OCI-LY7 (cell line): ENCODE results near the gene DNAH3. TPM values are rescaled to one million over a fixed set of nuclear protein-coding genes. Genes with fewer than 3 reads are reported as not detected.
"Not testable (repeated sequence)": the region's sequence is repeated elsewhere in the genome, so short reads cannot be mapped to it uniquely, and the experiment has no call there.

Experiments used
- BruUV-seq: library from RNA; stranded (reverse); fragments of 400-500 nt; replicated peaks from 2 replicates; lab custom pipeline; 2021; lab: Mats Ljungman, UMichigan
- CTCF ChIA-PET: fragments of 300-600 bp; sonication (Branson Sonifier 250); formaldehyde crosslinking; loops from one replicate; lab custom pipeline; 2022; ENCODE audit warnings: antibody characterized with exemption; ENCODE audit not compliant: unreplicated experiment; lab: Charles Lee
- POLR2A ChIA-PET: fragments of 300-600 bp; sonication (Branson Sonifier 250); formaldehyde crosslinking; loops from one replicate; lab custom pipeline; 2022; ENCODE audit warnings: antibody characterized with exemption; lab: Charles Lee
- DNase-seq: peaks from one replicate; pipeline ENCODE4 v3.0.0-alpha.2; 2015; ENCODE audit warnings: low spot score
- H2AFZ ChIP-seq: fragments of 200-600 bp; sonication (generic), shearing (Covaris generic); 2 replicates; pipeline ENCODE4 v1.6.1; 2014; ENCODE audit warnings: mild to moderate bottlenecking, antibody characterized with exemption, low read length, moderate library complexity
- H3K27ac ChIP-seq: fragments of 200-600 bp; sonication (generic); 2 replicates; pipeline ENCODE4 v1.5.1; 2014; ENCODE audit warnings: mixed run types, low read depth, mild to moderate bottlenecking, moderate library complexity, low read length, inconsistent platforms; ENCODE audit not compliant: poor library complexity, severe bottlenecking
- H3K36me3 ChIP-seq: fragments of 200-600 bp; sonication (generic); 2 replicates; pipeline ENCODE4 v1.6.1; 2014; ENCODE audit warnings: mild to moderate bottlenecking, antibody characterized with exemption, low read length, moderate library complexity, mixed read lengths; ENCODE audit not compliant: insufficient read depth
- H3K4me1 ChIP-seq: fragments of 200-600 bp; sonication (generic); 2 replicates; pipeline ENCODE4 v1.5.1; 2014; ENCODE audit warnings: mild to moderate bottlenecking, low read length; ENCODE audit not compliant: insufficient read depth, poor library complexity, severe bottlenecking
- H3K4me2 ChIP-seq: fragments of 200-600 bp; sonication (generic); 2 replicates; pipeline ENCODE4 v1.6.1; 2014; ENCODE audit warnings: mild to moderate bottlenecking, low read length
- H3K4me3 ChIP-seq: fragments of 200-600 bp; sonication (generic); 2 replicates; pipeline ENCODE4 v1.5.1; 2014; ENCODE audit warnings: mild to moderate bottlenecking, low read depth, low read length; ENCODE audit not compliant: poor library complexity, severe bottlenecking
- H3K79me2 ChIP-seq: fragments of 200-600 bp; sonication (generic); 2 replicates; pipeline ENCODE4 v1.6.1; 2016; ENCODE audit warnings: low read depth, mild to moderate bottlenecking, low read length, moderate library complexity, mixed read lengths; ENCODE audit not compliant: insufficient read depth
- H3K9me2 ChIP-seq: fragments of 200-600 bp; sonication (generic); 2 replicates; pipeline ENCODE4 v1.6.1; 2016; ENCODE audit warnings: mild to moderate bottlenecking, low read length, mixed read lengths; ENCODE audit not compliant: insufficient read depth
- H3K9me3 ChIP-seq: fragments of 200-600 bp; sonication (generic); 2 replicates; pipeline ENCODE4 v1.6.1; 2014; ENCODE audit warnings: mild to moderate bottlenecking, mixed run types, low read length, mixed read lengths
- H4K20me1 ChIP-seq: fragments of 200-600 bp; sonication (generic); 2 replicates; pipeline ENCODE4 v1.6.1; 2014; ENCODE audit warnings: mild to moderate bottlenecking, antibody characterized with exemption, low read length, moderate library complexity, mixed read lengths; ENCODE audit not compliant: insufficient read depth
- EZH2phosphoT487 ChIP-seq: fragments of 200-600 bp; sonication (generic); IDR thresholded peaks from 2 replicates; pipeline ENCODE4 v1.6.1; 2018; ENCODE audit warnings: low read depth, borderline replicate concordance, mild to moderate bottlenecking, mixed run types, antibody characterized with exemption, low read length, moderate library complexity, mixed read lengths
- intact Hi-C: fragments of 100-400 bp; cut with micrococcal nuclease; formaldehyde crosslinking; loops from one replicate; pipeline ENCODE4 v1.10.0; 2022; ENCODE audit not compliant: unreplicated experiment
- total RNA-seq, 2 experiments: library from RNA; depleted of rRNA in 1 of 2; stranded (reverse); fragments of >200 nt in 1 of 2; shearing (Covaris generic) in 1 of 2; gene quantifications; 2 replicates each; pipeline ENCODE4 v1.2.3, GENCODE V29; 2014 to 2022
- TF ChIP-seq, protein P1 (sequence below): fragments of 200-600 bp; sonication (generic); conservative IDR thresholded peaks from 2 replicates; pipeline ENCODE4 v1.5.1; 2014; ENCODE audit warnings: mild to moderate bottlenecking, antibody characterized with exemption, low read length, moderate library complexity, mixed read lengths

DNAH3 gene
- total RNA-seq, 2 experiments from 2014 or later = not detected

- no peak for DNase-seq
- no peak for TF ChIP-seq EZH2phosphoT487
- TF ChIP-seq, protein P1, sequence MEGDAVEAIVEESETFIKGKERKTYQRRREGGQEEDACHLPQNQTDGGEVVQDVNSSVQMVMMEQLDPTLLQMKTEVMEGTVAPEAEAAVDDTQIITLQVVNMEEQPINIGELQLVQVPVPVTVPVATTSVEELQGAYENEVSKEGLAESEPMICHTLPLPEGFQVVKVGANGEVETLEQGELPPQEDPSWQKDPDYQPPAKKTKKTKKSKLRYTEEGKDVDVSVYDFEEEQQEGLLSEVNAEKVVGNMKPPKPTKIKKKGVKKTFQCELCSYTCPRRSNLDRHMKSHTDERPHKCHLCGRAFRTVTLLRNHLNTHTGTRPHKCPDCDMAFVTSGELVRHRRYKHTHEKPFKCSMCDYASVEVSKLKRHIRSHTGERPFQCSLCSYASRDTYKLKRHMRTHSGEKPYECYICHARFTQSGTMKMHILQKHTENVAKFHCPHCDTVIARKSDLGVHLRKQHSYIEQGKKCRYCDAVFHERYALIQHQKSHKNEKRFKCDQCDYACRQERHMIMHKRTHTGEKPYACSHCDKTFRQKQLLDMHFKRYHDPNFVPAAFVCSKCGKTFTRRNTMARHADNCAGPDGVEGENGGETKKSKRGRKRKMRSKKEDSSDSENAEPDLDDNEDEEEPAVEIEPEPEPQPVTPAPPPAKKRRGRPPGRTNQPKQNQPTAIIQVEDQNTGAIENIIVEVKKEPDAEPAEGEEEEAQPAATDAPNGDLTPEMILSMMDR = no peak
- no peak overlapping the region for H3K27ac ChIP-seq
- no peaks in the 10 kb centered on the region for H3K9me2 ChIP-seq
- no peak overlapping the region for H2AFZ ChIP-seq
- no peaks in the 10 kb centered on the region for H3K79me2 ChIP-seq
- POLR2A ChIA-PET = interaction anchor here (1.2 kb wide), 1 partner anchor 19 kb away, joined by 3 read pairs; no protein-coding TSS in a partner anchor
- no TSS peak for BruUV-seq
- no peaks in the 10 kb centered on the region for H3K36me3 ChIP-seq
- no peaks in the 10 kb centered on the region for H4K20me1 ChIP-seq
- H3K9me3 ChIP-seq = no peaks in the 10 kb centered on the region
- no peaks in the 10 kb centered on the region for H3K4me1 ChIP-seq
- no peak overlapping the region for H3K4me3 ChIP-seq
- intact Hi-C loops = no loop called here
- CTCF ChIA-PET = no interaction called here
- no peak overlapping the region for H3K4me2 ChIP-seq
Measured at GRCh38 chr16:20931066-20931600, 219.5 kb downstream of the DNAH3 start.

DNA sequence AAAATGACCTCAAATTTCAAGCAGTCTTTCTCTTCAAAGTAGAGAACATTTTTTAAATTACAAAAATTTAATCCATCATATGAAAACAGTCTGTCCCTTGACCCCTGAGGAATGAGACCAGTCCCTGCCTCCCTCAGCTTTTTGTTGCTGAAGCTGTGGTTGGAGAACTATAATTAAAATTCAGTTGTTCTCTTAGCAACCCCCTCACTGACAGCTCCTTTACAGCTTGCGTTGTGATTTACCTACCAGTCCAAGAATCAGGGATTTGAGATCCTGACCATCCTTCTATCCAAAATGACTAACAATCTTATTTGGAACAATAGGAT lies 220.3 kb downstream of the DNAH3 start:
- no peak overlapping the region for H3K27ac ChIP-seq
- CTCF ChIA-PET = no interaction called here

DNA sequence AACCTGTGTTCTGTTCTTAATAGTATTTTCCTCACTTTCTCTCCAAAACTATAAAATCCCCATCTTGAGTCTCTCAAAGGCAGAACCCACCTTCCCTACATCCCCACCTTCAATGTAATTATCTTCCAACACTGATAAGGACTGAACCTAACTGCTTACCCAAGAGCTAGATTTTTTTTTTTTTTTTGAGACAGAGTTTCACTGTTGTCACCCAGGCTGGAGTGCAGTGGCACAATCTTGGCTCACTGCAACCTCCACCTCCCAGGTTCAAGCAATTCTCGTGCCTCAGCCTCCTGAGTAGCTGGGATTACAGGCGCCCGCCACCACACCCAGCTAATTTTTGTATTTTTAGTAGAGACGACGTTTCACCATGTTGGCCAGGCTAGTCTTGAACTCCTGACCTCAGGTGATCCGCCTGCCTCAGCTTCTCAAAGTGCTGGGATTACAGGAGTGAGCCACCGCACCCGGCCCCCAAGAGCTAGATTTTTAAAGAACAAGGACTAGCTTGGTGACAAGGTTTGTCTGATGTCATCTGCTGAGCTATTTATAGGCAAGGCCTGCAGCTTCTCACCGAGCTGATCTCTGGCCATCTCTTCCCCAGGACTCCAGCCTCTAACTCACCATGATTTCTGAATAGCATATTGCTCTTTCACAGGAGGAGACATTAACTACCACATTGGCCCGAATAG lies 220.8 kb downstream of the DNAH3 start:
- BruUV-seq = not testable (repeated sequence)

More for the DNA sequence above, 220.3 kb downstream of the DNAH3 start:
- no peak overlapping the region for H3K4me3 ChIP-seq
- no peak for DNase-seq
- no peak for TF ChIP-seq EZH2phosphoT487
- TF ChIP-seq, protein P1 = no peak
- H3K4me1 ChIP-seq = no peaks in the 10 kb centered on the region
- H3K9me2 ChIP-seq = no peaks in the 10 kb centered on the region
- H2AFZ ChIP-seq = no peak overlapping the region
- H3K9me3 ChIP-seq = no peaks in the 10 kb centered on the region
- no peak overlapping the region for H3K4me2 ChIP-seq
- BruUV-seq = no TSS peak
- intact Hi-C loops = no loop called here
- no peaks in the 10 kb centered on the region for H3K36me3 ChIP-seq
- H3K79me2 ChIP-seq = no peaks in the 10 kb centered on the region
- POLR2A ChIA-PET = interaction anchor here (1.2 kb wide), 1 partner anchor 20 kb away, joined by 3 read pairs; no protein-coding TSS in a partner anchor
- H4K20me1 ChIP-seq = no peaks in the 10 kb centered on the region

More for the DNA sequence above, 220.8 kb downstream of the DNAH3 start:
- H3K4me3 ChIP-seq, H3K9me3 ChIP-seq, H3K9me2 ChIP-seq, H3K27ac ChIP-seq, H3K4me2 ChIP-seq, intact Hi-C loops, H3K4me1 ChIP-seq, H3K79me2 ChIP-seq, H4K20me1 ChIP-seq, DNase-seq, H2AFZ ChIP-seq, H3K36me3 ChIP-seq, CTCF ChIA-PET: not testable (repeated sequence)
- POLR2A ChIA-PET = interaction anchor here (0.6 to 1.2 kb wide), 2 partner anchors 21 to 206 kb away, joined by 3 read pairs; no protein-coding TSS in a partner anchor
